Caco-2 (cell line): ENCODE results near the gene ATG7. TPM values are rescaled to one million over a fixed set of nuclear protein-coding genes. Genes with fewer than 3 reads are reported as not detected.

Source experiments
- BruUV-seq: library from RNA; stranded (reverse); fragments of 400-500 nt; replicated peaks from 2 replicates; lab custom pipeline; 2021; lab: Mats Ljungman, UMichigan
- CTCF ChIA-PET: fragments of 300-600 bp; sonication (Branson Sonifier 250); formaldehyde crosslinking; loops from one replicate; lab custom pipeline; 2022; ENCODE audit warnings: antibody characterized with exemption; lab: Charles Lee
- POLR2A ChIA-PET: fragments of 300-600 bp; sonication (Branson Sonifier 250); formaldehyde crosslinking; loops from one replicate; lab custom pipeline; 2022; ENCODE audit warnings: antibody characterized with exemption; lab: Charles Lee
- DNase-seq, 2 experiments: peaks; one replicate each; pipeline versions ENCODE4 v3.0.0 to v3.0.0-alpha.2; 2020 to 2022
- H3K27me3 ChIP-seq: replicated peaks from 2 replicates; pipeline ENCODE4 v1.6.0; 2011; ENCODE audit warnings: low read length; ENCODE audit not compliant: control insufficient read depth, insufficient read depth
- H3K36me3 ChIP-seq: 2 replicates; pipeline ENCODE4 v1.5.1; 2011; ENCODE audit warnings: low read length; ENCODE audit not compliant: control insufficient read depth, insufficient read depth
- H3K4me1 ChIP-seq: fragments of 250-450 bp; sonication (Bioruptor Pico); 2 replicates; pipeline ENCODE4 v1.5.1; 2020; ENCODE audit warnings: mild to moderate bottlenecking
- H3K4me3 ChIP-seq: 2 replicates; pipeline ENCODE4 v1.5.1; 2011; ENCODE audit warnings: low read depth, mild to moderate bottlenecking, control low read depth, low read length
- H3K9me3 ChIP-seq: fragments of 250-450 bp; sonication (Bioruptor Pico); 2 replicates; pipeline ENCODE4 v1.5.1; 2020; ENCODE audit warnings: mild to moderate bottlenecking, moderate library complexity
- H3K27ac Mint-ChIP-seq: one replicate; pipeline ENCODE4 v1.8.0; 2022; ENCODE audit warnings: mixed read lengths; ENCODE audit not compliant: unreplicated experiment
- H3K27me3 Mint-ChIP-seq: one replicate; pipeline ENCODE4 v1.8.0; 2022; ENCODE audit warnings: mixed read lengths; ENCODE audit not compliant: insufficient read depth, unreplicated experiment
- H3K36me3 Mint-ChIP-seq: one replicate; pipeline ENCODE4 v1.8.0; 2022; ENCODE audit warnings: mild to moderate bottlenecking, mixed read lengths; ENCODE audit not compliant: insufficient read depth, unreplicated experiment
- H3K4me1 Mint-ChIP-seq: one replicate; pipeline ENCODE4 v1.8.0; 2022; ENCODE audit warnings: low read depth, mixed read lengths; ENCODE audit not compliant: unreplicated experiment
- H3K4me3 Mint-ChIP-seq: one replicate; pipeline ENCODE4 v1.8.0; 2022; ENCODE audit warnings: mild to moderate bottlenecking, moderate library complexity, mixed read lengths; ENCODE audit not compliant: unreplicated experiment
- H3K9me3 Mint-ChIP-seq: one replicate; pipeline ENCODE4 v1.8.0; 2022; ENCODE audit warnings: mixed read lengths; ENCODE audit not compliant: unreplicated experiment
- intact Hi-C: fragments of 100-400 bp; cut with micrococcal nuclease; formaldehyde crosslinking; loops from one replicate; pipeline ENCODE4 v1.10.0; 2022; ENCODE audit not compliant: unreplicated experiment
- total RNA-seq: library from RNA; stranded (reverse); gene quantifications from 2 replicates; pipeline ENCODE4 v1.2.3, GENCODE V29; 2022
- TF ChIP-seq, protein P1 (sequence below), 2 experiments: fragments of 200-600 bp in 1 of 2; IDR thresholded peaks; 1 replicate in 1 of 2; 2 replicates in 1 of 2; pipeline versions ENCODE4 v1.5.1 to v1.8.0; 2011 to 2022; ENCODE audit warnings: antibody characterized with exemption in 1 of 2, control low read depth in 1 of 2, inconsistent platforms in 1 of 2, low read depth in 1 of 2, low read length in 1 of 2, mild to moderate bottlenecking in 1 of 2, moderate library complexity in 1 of 2; ENCODE audit not compliant: insufficient read depth in 1 of 2, severe bottlenecking in 1 of 2, unreplicated experiment in 1 of 2

ATG7 gene
- total RNA-seq, 1 experiment from 2014 or later: 24.4 TPM

DNA sequence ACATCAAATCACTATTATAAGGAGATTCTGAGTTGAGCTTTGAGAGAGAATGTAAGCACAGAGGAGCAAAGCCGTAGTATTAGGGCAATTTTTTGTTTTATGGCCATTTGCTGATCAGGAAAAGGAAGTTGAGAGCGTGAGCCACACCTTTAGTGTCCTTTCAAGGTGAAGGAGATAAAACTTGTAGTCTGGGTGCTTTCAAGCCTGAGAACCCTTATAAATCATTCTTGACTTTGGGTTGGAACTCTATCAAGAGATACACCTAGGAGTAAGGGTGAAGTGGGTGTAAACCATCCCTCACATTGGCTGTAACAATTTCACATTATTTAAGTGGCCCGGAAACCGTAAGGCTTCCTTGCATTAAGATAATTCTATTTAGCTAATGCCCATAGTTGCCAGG, 122.2 kb downstream of the ATG7 start:
- ChIA-PET POLR2A (no interaction called here), CTCF (interaction anchor here (0.7 kb wide), 1 partner anchor 16 kb away, joined by 4 read pairs; no protein-coding TSS in a partner anchor)
- TF ChIP-seq, protein P1, sequence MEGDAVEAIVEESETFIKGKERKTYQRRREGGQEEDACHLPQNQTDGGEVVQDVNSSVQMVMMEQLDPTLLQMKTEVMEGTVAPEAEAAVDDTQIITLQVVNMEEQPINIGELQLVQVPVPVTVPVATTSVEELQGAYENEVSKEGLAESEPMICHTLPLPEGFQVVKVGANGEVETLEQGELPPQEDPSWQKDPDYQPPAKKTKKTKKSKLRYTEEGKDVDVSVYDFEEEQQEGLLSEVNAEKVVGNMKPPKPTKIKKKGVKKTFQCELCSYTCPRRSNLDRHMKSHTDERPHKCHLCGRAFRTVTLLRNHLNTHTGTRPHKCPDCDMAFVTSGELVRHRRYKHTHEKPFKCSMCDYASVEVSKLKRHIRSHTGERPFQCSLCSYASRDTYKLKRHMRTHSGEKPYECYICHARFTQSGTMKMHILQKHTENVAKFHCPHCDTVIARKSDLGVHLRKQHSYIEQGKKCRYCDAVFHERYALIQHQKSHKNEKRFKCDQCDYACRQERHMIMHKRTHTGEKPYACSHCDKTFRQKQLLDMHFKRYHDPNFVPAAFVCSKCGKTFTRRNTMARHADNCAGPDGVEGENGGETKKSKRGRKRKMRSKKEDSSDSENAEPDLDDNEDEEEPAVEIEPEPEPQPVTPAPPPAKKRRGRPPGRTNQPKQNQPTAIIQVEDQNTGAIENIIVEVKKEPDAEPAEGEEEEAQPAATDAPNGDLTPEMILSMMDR (IDR thresholded peaks at IDR 0.05; ENCODE audit: insufficient read depth in 1 of 2, low read depth in 1 of 2, low read length in 1 of 2, severe bottlenecking in 1 of 2, unreplicated experiment in 1 of 2): no peak
- no peaks in the 10 kb centered on the region for H3K9me3 ChIP-seq
- H3K4me1 ChIP-seq: no peaks in the 10 kb centered on the region
- intact Hi-C loops: no loop called here
- no peaks in the 10 kb centered on the region for H3K36me3 ChIP-seq
- H3K27me3 ChIP-seq: no peaks in the 10 kb centered on the region
- Mint-ChIP-seq H3K27me3 (no peaks in the 10 kb centered on the region), H3K4me1 (peaks cover 13% of the 10 kb centered on the region), H3K9me3 (no peaks in the 10 kb centered on the region), H3K36me3 (no peaks in the 10 kb centered on the region), H3K4me3 (no peak overlapping the region), H3K27ac (no peak overlapping the region)
- no peak for DNase-seq
- no TSS peak for BruUV-seq
- no peak overlapping the region for H3K4me3 ChIP-seq

DNA sequence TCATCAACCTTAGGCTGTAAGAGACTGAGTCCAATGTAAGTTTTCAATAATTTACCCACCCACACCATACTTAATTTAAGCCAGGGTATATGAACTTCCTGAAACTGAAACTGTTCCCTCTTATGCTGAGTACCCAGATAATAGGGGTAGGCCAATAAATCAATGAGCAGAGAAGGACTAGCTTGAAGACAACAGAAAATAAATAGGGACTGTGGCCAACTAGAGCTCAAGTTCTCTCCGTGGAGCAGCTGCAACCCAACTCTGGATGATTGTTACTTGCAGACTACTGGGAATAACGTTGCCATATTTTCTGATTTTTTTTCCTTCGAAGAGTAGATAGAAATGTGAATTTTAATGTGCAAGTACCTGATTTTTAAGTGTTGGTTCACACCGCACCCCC, 128.0 kb downstream of the ATG7 start:
- H3K4me3 Mint-ChIP-seq: no peak overlapping the region
- no peaks in the 10 kb centered on the region for H3K36me3 ChIP-seq
- no peak for DNase-seq
- no peak overlapping the region for H3K27ac Mint-ChIP-seq
- H3K27me3 Mint-ChIP-seq: no peaks in the 10 kb centered on the region
- intact Hi-C loops: no loop called here
- H3K9me3 Mint-ChIP-seq: peaks cover 8% of the 10 kb centered on the region
- BruUV-seq: no TSS peak
- no peak overlapping the region for H3K4me3 ChIP-seq
- H3K9me3 ChIP-seq: no peaks in the 10 kb centered on the region
- H3K36me3 Mint-ChIP-seq: no peaks in the 10 kb centered on the region
- CTCF ChIA-PET: no interaction called here
- H3K4me1 Mint-ChIP-seq: no peaks in the 10 kb centered on the region
- no peaks in the 10 kb centered on the region for H3K27me3 ChIP-seq
- no peaks in the 10 kb centered on the region for H3K4me1 ChIP-seq
- POLR2A ChIA-PET: no interaction called here
- TF ChIP-seq, protein P1 (IDR thresholded peaks at IDR 0.05; ENCODE audit: insufficient read depth in 1 of 2, low read depth in 1 of 2, low read length in 1 of 2, severe bottlenecking in 1 of 2, unreplicated experiment in 1 of 2): no peak

DNA sequence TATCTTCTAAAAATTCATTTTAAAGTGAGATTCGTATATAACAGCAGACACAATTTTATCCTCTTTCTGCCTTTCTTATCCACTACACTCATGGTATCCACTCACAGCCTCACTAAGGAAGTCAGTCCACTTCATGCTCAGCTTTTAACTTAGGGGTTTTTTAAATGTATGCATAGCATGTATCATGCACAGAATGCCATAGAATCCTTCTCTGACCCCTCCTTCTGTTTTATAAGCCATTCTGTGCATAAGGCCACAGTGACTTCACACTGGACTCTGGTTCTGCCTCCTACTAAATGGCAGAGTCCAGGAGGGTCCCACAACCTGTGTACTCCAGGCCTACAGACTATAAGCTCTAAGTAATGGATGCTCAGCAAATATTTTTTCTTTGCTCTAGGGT, 129.2 kb downstream of the ATG7 start:
- no peaks in the 10 kb centered on the region for H3K36me3 ChIP-seq
- TF ChIP-seq, protein P1 (IDR thresholded peaks at IDR 0.05; ENCODE audit: insufficient read depth in 1 of 2, low read depth in 1 of 2, low read length in 1 of 2, severe bottlenecking in 1 of 2, unreplicated experiment in 1 of 2): no peak
- no peak overlapping the region for H3K4me3 Mint-ChIP-seq
- peaks cover 18% of the 10 kb centered on the region for H3K9me3 Mint-ChIP-seq
- intact Hi-C loops: no loop called here
- no peak for DNase-seq
- POLR2A ChIA-PET: no interaction called here
- peaks cover 9% of the 10 kb centered on the region for H3K36me3 Mint-ChIP-seq
- H3K4me3 ChIP-seq: no peak overlapping the region
- H3K27me3 Mint-ChIP-seq: no peaks in the 10 kb centered on the region
- no peak overlapping the region for H3K27ac Mint-ChIP-seq
- no peaks in the 10 kb centered on the region for H3K9me3 ChIP-seq
- no peaks in the 10 kb centered on the region for H3K4me1 ChIP-seq
- no peaks in the 10 kb centered on the region for H3K27me3 ChIP-seq
- no TSS peak for BruUV-seq
- CTCF ChIA-PET: no interaction called here
- H3K4me1 Mint-ChIP-seq: no peaks in the 10 kb centered on the region
